Skeletal muscle tissue (tissue), 4 donors: ENCODE data around the gene COX10. TPM values are rescaled to one million over a fixed set of nuclear protein-coding genes. Genes with fewer than 3 reads are reported as not detected.

Source experiments
- H3K27ac ChIP-seq: one replicate; pipeline ENCODE4 v1.7.0; 2013; ENCODE audit warnings: mild to moderate bottlenecking, low read depth, low read length, inconsistent platforms
- H3K27me3 ChIP-seq, 3 donors: one replicate each; pipeline ENCODE4 v1.7.0; 2013; ENCODE audit warnings: low read length in 3 of 3; ENCODE audit not compliant: control insufficient read depth in 3 of 3, insufficient read depth in 3 of 3
- H3K36me3 ChIP-seq, 3 donors: one replicate each; pipeline ENCODE4 v1.7.0; 2013; ENCODE audit warnings: low read length in 3 of 3; ENCODE audit not compliant: control insufficient read depth in 3 of 3, insufficient read depth in 3 of 3
- H3K4me1 ChIP-seq, 3 donors: one replicate each; pipeline ENCODE4 v1.7.0; 2013; ENCODE audit warnings: low read length in 3 of 3, mild to moderate bottlenecking in 3 of 3; ENCODE audit not compliant: control insufficient read depth in 3 of 3, insufficient read depth in 3 of 3
- H3K4me3 ChIP-seq, 3 donors: one replicate each; pipeline ENCODE4 v1.7.0; 2013; ENCODE audit warnings: low read length in 3 of 3
- H3K9ac ChIP-seq, 3 donors: one replicate each; pipeline ENCODE4 v1.7.0; 2013; ENCODE audit warnings: low read length in 3 of 3, mild to moderate bottlenecking in 3 of 3, moderate library complexity in 2 of 3, low read depth in 1 of 3
- H3K9me3 ChIP-seq, 3 donors: one replicate each; pipeline ENCODE4 v1.7.0; 2013; ENCODE audit warnings: low read length in 3 of 3; ENCODE audit not compliant: control insufficient read depth in 3 of 3
- total RNA-seq: library from RNA; depleted of rRNA; stranded (reverse); fragments of >200 nt; gene quantifications from one replicate; pipeline ENCODE4 v1.2.3, GENCODE V29; 2014
- donor health status: Osteomylitis.

Gene COX10
- total RNA-seq, 1 donor from 2014 or later: 17.7 TPM

GRCh38 chr17:14198575-14198974 lies 129.3 kb downstream of the COX10 start:
- no peak overlapping the region for H3K4me3 ChIP-seq
- H3K27ac ChIP-seq: no peak overlapping the region
- no peaks in the 10 kb centered on the region for H3K9me3 ChIP-seq
- H3K4me1 ChIP-seq: peaks cover 0 to 6% (median 0%) of the 10 kb centered on the region in 3 donors
- H3K27me3 ChIP-seq: no peaks in the 10 kb centered on the region
- peaks cover 0 to 7% (median 3%) of the 10 kb centered on the region in 3 donors for H3K36me3 ChIP-seq
- no peak overlapping the region for H3K9ac ChIP-seq

GRCh38 chr17:14199601-14200000 lies 130.3 kb downstream of the COX10 start:
- peaks cover 0 to 7% (median 3%) of the 10 kb centered on the region in 3 donors for H3K36me3 ChIP-seq
- H3K4me3 ChIP-seq: no peak overlapping the region
- H3K9ac ChIP-seq: no peak overlapping the region
- peaks cover 0 to 6% (median 0%) of the 10 kb centered on the region in 3 donors for H3K4me1 ChIP-seq
- no peaks in the 10 kb centered on the region for H3K27me3 ChIP-seq
- H3K27ac ChIP-seq: no peak overlapping the region
- H3K9me3 ChIP-seq: no peaks in the 10 kb centered on the region

GRCh38 chr17:14200354-14200753 lies 131.1 kb downstream of the COX10 start:
- no peaks in the 10 kb centered on the region for H3K9me3 ChIP-seq
- no peak overlapping the region for H3K27ac ChIP-seq
- H3K4me3 ChIP-seq: no peak overlapping the region
- H3K27me3 ChIP-seq: no peaks in the 10 kb centered on the region
- peaks cover 0 to 6% (median 0%) of the 10 kb centered on the region in 3 donors for H3K4me1 ChIP-seq
- H3K9ac ChIP-seq: no peak overlapping the region
- H3K36me3 ChIP-seq: peaks cover 0 to 7% (median 3%) of the 10 kb centered on the region in 3 donors

GRCh38 chr17:14201021-14201987 lies 132.0 kb downstream of the COX10 start:
- Histone ChIP-seq H3K4me1 (peaks cover 0 to 12% (median 3%) of the 10 kb centered on the region in 3 donors), H3K27ac (no peak overlapping the region), H3K9ac (no peak overlapping the region), H3K9me3 (no peaks in the 10 kb centered on the region), H3K36me3 (peaks cover 2 to 4% (median 3%) of the 10 kb centered on the region in 3 donors), H3K27me3 (no peaks in the 10 kb centered on the region), H3K4me3 (no peak overlapping the region)

- H3K4me3 ChIP-seq: no peak overlapping the region
- H3K27ac ChIP-seq: no peak overlapping the region
- H3K27me3 ChIP-seq: no peaks in the 10 kb centered on the region
- no peaks in the 10 kb centered on the region for H3K9me3 ChIP-seq
- peaks cover 3 to 5% (median 4%) of the 10 kb centered on the region in 3 donors for H3K36me3 ChIP-seq
- no peak overlapping the region for H3K9ac ChIP-seq
- peaks cover 0 to 18% (median 6%) of the 10 kb centered on the region in 3 donors for H3K4me1 ChIP-seq
Measured at GRCh38 chr17:14201988-14202380, 132.7 kb downstream of the COX10 start.

GRCh38 chr17:14202388-14203166 lies 133.3 kb downstream of the COX10 start:
- no peak overlapping the region for H3K4me3 ChIP-seq
- no peaks in the 10 kb centered on the region for H3K9me3 ChIP-seq
- H3K4me1 ChIP-seq: peaks cover 0 to 19% (median 6%) of the 10 kb centered on the region in 3 donors
- H3K27ac ChIP-seq: no peak overlapping the region
- H3K9ac ChIP-seq: no peak overlapping the region
- no peaks in the 10 kb centered on the region for H3K27me3 ChIP-seq
- peaks cover 5 to 7% (median 6%) of the 10 kb centered on the region in 3 donors for H3K36me3 ChIP-seq

GRCh38 chr17:14203388-14203787 lies 134.1 kb downstream of the COX10 start:
- no peaks in the 10 kb centered on the region for H3K27me3 ChIP-seq
- H3K9me3 ChIP-seq: no peaks in the 10 kb centered on the region
- peaks cover 0 to 19% (median 6%) of the 10 kb centered on the region in 3 donors for H3K4me1 ChIP-seq
- no peak overlapping the region for H3K4me3 ChIP-seq
- no peak overlapping the region for H3K9ac ChIP-seq
- H3K36me3 ChIP-seq: peaks cover 3 to 7% (median 6%) of the 10 kb centered on the region in 3 donors
- no peak overlapping the region for H3K27ac ChIP-seq

- Histone ChIP-seq H3K27me3 (no peaks in the 10 kb centered on the region), H3K9ac (no peak overlapping the region), H3K27ac (no peak overlapping the region), H3K4me1 (peaks cover 0 to 19% (median 9%) of the 10 kb centered on the region in 3 donors), H3K9me3 (no peaks in the 10 kb centered on the region), H3K4me3 (no peak overlapping the region), H3K36me3 (peaks cover 3 to 7% (median 7%) of the 10 kb centered on the region in 3 donors)
Measured at GRCh38 chr17:14204084-14204483, 134.8 kb downstream of the COX10 start.

GRCh38 chr17:14204546-14204945 lies 135.2 kb downstream of the COX10 start:
- H3K4me1 ChIP-seq: peaks cover 0 to 20% (median 9%) of the 10 kb centered on the region in 3 donors

More at GRCh38 chr17:14204546-14204945, 135.2 kb downstream of the COX10 start:
- peaks cover 3 to 8% (median 7%) of the 10 kb centered on the region in 3 donors for H3K36me3 ChIP-seq
- H3K9ac ChIP-seq: no peak overlapping the region
- no peak overlapping the region for H3K4me3 ChIP-seq
- H3K9me3 ChIP-seq: no peaks in the 10 kb centered on the region
- no peak overlapping the region for H3K27ac ChIP-seq
- no peaks in the 10 kb centered on the region for H3K27me3 ChIP-seq
